IMR-90 (cell line): ENCODE measurements around the gene OR2AJ1.

Experiments
- BHLHE40 ChIP-seq: fragments of 150-350 bp; IDR thresholded peaks from 2 replicates; pipeline ENCODE4 v1.6.1; 2016; ENCODE audit warnings: mild to moderate bottlenecking, low read depth, low read length
- ELK1 ChIP-seq: fragments of 150-350 bp; IDR thresholded peaks from 2 replicates; pipeline ENCODE4 v1.6.1; 2016; ENCODE audit warnings: low read depth, mild to moderate bottlenecking, low read length, moderate library complexity, borderline replicate concordance
- MAFK ChIP-seq: IDR thresholded peaks from 2 replicates; pipeline ENCODE4 v1.6.1; 2012; ENCODE audit warnings: low read depth, low read length, improper control_type of control experiment
- MXI1 ChIP-seq: IDR thresholded peaks from 2 replicates; pipeline ENCODE4 v1.6.1; 2012; ENCODE audit warnings: low read depth, mild to moderate bottlenecking, low read length, moderate library complexity, borderline replicate concordance
- POLR2A ChIP-seq: IDR thresholded peaks from 2 replicates; pipeline ENCODE4 v1.6.1; 2012; ENCODE audit warnings: mild to moderate bottlenecking, low read depth, low read length
- RAD21 ChIP-seq: IDR thresholded peaks from 2 replicates; pipeline ENCODE4 v1.6.1; 2012; ENCODE audit warnings: low read length, improper control_type of control experiment
- RFX5 ChIP-seq: IDR thresholded peaks from 2 replicates; pipeline ENCODE4 v1.8.0; 2012; ENCODE audit warnings: low read depth, mild to moderate bottlenecking, low read length, moderate library complexity
- SMC3 ChIP-seq: fragments of 150-350 bp; IDR thresholded peaks from 2 replicates; pipeline ENCODE4 v1.6.1; 2016; ENCODE audit warnings: low read depth, mild to moderate bottlenecking, antibody characterized with exemption, low read length, moderate library complexity
- TF ChIP-seq, protein P1 (sequence below): conservative IDR thresholded peaks from 2 replicates; pipeline ENCODE4 v1.5.1; 2012; ENCODE audit warnings: mild to moderate bottlenecking, low read depth, low read length, improper control_type of control experiment

DNA sequence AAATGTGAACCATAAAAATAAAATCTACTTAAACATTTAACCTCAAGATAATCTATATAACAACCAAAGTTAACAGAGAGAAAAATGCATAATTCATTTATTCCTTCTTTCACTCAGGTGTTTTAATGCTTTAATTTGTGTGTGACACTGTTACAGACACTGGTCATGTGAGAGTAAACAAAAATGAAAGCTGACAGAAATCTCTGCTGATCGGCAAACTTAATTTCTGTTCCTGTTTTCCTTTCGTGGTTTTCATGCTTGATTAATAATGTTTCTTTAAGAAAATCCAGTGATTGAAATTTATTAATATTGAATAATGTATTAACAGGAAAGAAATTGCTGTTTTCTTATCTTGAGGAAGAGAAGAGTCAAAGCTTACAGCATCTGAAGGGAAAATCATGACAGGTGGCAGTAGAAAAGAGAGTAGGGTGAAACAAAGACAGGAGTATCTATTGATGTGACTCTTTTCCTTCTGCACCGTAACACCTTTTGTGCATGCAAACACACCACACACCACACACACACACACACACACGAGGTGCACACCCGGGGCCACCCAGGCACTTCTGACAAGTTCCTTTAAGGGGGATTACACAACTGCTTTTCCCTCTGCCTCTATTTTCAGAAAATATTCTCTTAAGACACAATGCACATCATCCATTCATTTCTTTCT is 42.0 kb downstream of the OR2AJ1 start:
- TF ChIP-seq ELK1 (no peak), SMC3 (no peak), RAD21 (no peak), POLR2A (no peak), MXI1 (no peak), RFX5 (no peak), BHLHE40 (no peak), MAFK (no peak)
- TF ChIP-seq, protein P1, sequence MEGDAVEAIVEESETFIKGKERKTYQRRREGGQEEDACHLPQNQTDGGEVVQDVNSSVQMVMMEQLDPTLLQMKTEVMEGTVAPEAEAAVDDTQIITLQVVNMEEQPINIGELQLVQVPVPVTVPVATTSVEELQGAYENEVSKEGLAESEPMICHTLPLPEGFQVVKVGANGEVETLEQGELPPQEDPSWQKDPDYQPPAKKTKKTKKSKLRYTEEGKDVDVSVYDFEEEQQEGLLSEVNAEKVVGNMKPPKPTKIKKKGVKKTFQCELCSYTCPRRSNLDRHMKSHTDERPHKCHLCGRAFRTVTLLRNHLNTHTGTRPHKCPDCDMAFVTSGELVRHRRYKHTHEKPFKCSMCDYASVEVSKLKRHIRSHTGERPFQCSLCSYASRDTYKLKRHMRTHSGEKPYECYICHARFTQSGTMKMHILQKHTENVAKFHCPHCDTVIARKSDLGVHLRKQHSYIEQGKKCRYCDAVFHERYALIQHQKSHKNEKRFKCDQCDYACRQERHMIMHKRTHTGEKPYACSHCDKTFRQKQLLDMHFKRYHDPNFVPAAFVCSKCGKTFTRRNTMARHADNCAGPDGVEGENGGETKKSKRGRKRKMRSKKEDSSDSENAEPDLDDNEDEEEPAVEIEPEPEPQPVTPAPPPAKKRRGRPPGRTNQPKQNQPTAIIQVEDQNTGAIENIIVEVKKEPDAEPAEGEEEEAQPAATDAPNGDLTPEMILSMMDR, result no peak
